Measurements from ENCODE around the gene KCMF1. TPM values are rescaled to one million over a fixed set of nuclear protein-coding genes. Genes with fewer than 3 reads are reported as not detected.

KCMF1 gene
- total and polyA plus RNA-seq, 2 of the 13 experiments (the other 11 are each of a cell fraction or from before 2014, with no cell fraction given) = 62.1 to 116 TPM

- TF ChIP-seq ZNF18 (CRISPR knock-in tag; IDR thresholded peaks at IDR 0.05; ENCODE audit: insufficient replicate concordance) (peak; percentile 7), KLF16 (CRISPR knock-in tag; IDR thresholded peaks at IDR 0.05) (0 out of 4 replicates have a peak, but pooled peaks of 1 of the 2 experiments have one; percentile 15), HOXA7 (CRISPR knock-in tag; IDR thresholded peaks at IDR 0.05) (0 out of 2 replicates have a peak, but pooled peaks have one; percentile 1), ZHX2 (IDR thresholded peaks at IDR 0.05; ENCODE audit: low read depth) (no peak), ZHX2 (CRISPR knock-in tag; IDR thresholded peaks at IDR 0.05; ENCODE audit: borderline replicate concordance) (no peak), PAF1 (CRISPR knock-in tag; IDR thresholded peaks at IDR 0.05) (0 out of 2 replicates have a peak, but pooled peaks have one; percentile 67), NFIB (CRISPR knock-in tag; IDR thresholded peaks at IDR 0.05; ENCODE audit: borderline replicate concordance) (no peak), DBP (CRISPR knock-in tag; IDR thresholded peaks at IDR 0.05; ENCODE audit: not compliant biosample characterization) (no peak), DNMT3B (CRISPR knock-in tag; conservative IDR thresholded peaks at IDR 0.05) (0 out of 2 replicates have a peak, but pooled peaks have one; percentile 18), ZNF326 (CRISPR knock-in tag; IDR thresholded peaks at IDR 0.05; ENCODE audit: borderline replicate concordance) (0 out of 2 replicates have a peak, but pooled peaks have one; percentile 22), ZNF878 (CRISPR knock-in tag; IDR thresholded peaks at IDR 0.05) (0 out of 2 replicates have a peak, but pooled peaks have one; percentile 15)
Measured at GRCh38 chr2:84963323-84963691, 7.7 kb upstream of the KCMF1 start (continued).
